Adipose tissue (tissue), 3 donors: ENCODE measurements around the gene RETN. TPM values are rescaled to one million over a fixed set of nuclear protein-coding genes. Genes with fewer than 3 reads are reported as not detected.
A peak's percentile ranks its signal among the peaks of the same experiment; 100 is the strongest.

Experiments
- H3K27ac ChIP-seq: one replicate; pipeline ENCODE4 v1.5.1; 2013; ENCODE audit warnings: low read depth, low read length
- WGBS, 3 donors: extraction: QIAGEN DNeasy Blood & Tissue Kit; methylation state at CpG; one replicate each; pipeline ENCODE4 v1.1.7; 2013; 5-methylcytosine and 5-hydroxymethylcytosine counted together
- polyA plus RNA-seq, 3 donors: library from polyadenylated mRNA; stranded (reverse); fragments of 200-250 nt; gene quantifications; one replicate each; pipeline ENCODE4 v1.2.3, GENCODE V29; 2013
- donor health status: healthy with polysubstance abuse.
- donor health status: Bipolar disorder and iron deficiency.
- donor health status: healthy.

The RETN gene
- 10 to 100 TPM in 2 of 3 donors, 1 to 10 TPM in 1; 5.0 to 20.0 (median 15.1) TPM for polyA plus RNA-seq

- H3K27ac ChIP-seq = no peak within 1 kb of the TSS
- 47 to 75% (median 58%) methylated on average over 5 to 9 of the region's 9 CpGs for WGBS, 3 donors
Observed at GRCh38 chr19:7668842-7669241, at the start of gene RETN. TSS of gene RETN (plus strand) at chr19:7669049. CDS start at chr19:7669327, 278 bp downstream.

- H3K27ac ChIP-seq = no peak overlapping the region
- 54 to 91% (median 85%) methylated on average over 46 to 48 of the region's 48 CpGs for WGBS, 3 donors
Observed at GRCh38 chr19:7619671-7620441, 49.0 kb upstream of the RETN start.

GRCh38 chr19:7620442-7621412, 48.1 kb upstream of the RETN start:
- H3K27ac ChIP-seq = no peak overlapping the region
- 93 to 95% (median 93%) methylated on average over 55 to 57 of the region's 57 CpGs for WGBS, 3 donors

- H3K27ac ChIP-seq = no peak overlapping the region
- 81 to 87% (median 82%) methylated on average over 16 of the region's 16 CpGs for WGBS, 3 donors
Observed at GRCh38 chr19:7622933-7623685, 45.7 kb upstream of the RETN start.

GRCh38 chr19:7623725-7624603, 44.9 kb upstream of the RETN start:
- no peak overlapping the region for H3K27ac ChIP-seq
- WGBS, 3 donors = 89 to 94% (median 94%) methylated on average over 34 to 39 of the region's 39 CpGs

- H3K27ac ChIP-seq = no peak overlapping the region
- WGBS, 3 donors = 90 to 94% (median 92%) methylated on average over 17 of the region's 17 CpGs
Observed at GRCh38 chr19:7624810-7625209, 44.0 kb upstream of the RETN start.

- 96 to 97% (median 97%) methylated on average over 30 to 34 of the region's 34 CpGs for WGBS, 3 donors
Observed at GRCh38 chr19:7625763-7626372, 43.0 kb upstream of the RETN start.

GRCh38 chr19:7627166-7627565, 41.7 kb upstream of the RETN start:
- WGBS, 3 donors = 89 to 94% (median 92%) methylated on average over 20 to 24 of the region's 24 CpGs
- no peak overlapping the region for H3K27ac ChIP-seq

More at GRCh38 chr19:7625763-7626372, 43.0 kb upstream of the RETN start:
- no peak overlapping the region for H3K27ac ChIP-seq

DNA sequence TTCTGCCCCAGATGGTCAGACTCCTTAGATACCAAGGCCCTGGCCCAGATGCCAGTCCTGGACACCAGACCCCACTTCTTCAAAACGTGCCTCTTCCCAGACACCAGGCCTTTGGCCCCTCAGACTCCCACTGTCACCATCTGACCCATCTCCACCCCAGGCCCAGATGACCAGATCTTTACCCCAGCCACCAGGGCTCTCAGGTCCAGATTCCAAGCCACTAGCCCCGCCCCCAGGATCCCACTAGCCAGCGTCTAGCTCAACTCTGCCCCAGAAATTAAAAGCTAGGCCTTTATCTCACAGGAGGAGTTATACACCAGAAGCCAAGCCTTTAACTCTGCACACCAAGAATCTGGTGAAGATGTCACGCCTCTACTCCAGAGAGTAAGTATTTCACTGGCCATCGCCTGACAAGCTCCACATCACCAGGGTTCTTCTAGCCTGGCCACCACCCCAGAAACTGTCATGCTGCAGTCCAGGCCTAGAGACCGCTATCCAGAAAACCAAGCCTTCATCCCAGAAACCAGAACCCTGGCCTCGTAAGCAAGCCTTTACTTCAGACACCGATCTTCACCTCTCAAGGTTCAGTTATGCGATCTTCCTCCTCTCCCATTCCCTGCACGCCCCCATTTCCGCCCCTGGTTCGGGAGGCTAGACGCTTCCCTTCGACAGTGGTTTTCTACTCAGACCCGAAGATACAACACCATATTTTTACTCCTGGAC, 40.1 kb upstream of the RETN start:
- peak overlapping the region; percentile 32 for H3K27ac ChIP-seq
- WGBS, 3 donors = 3 to 5% (median 3%) methylated on average over 15 of the region's 15 CpGs

DNA sequence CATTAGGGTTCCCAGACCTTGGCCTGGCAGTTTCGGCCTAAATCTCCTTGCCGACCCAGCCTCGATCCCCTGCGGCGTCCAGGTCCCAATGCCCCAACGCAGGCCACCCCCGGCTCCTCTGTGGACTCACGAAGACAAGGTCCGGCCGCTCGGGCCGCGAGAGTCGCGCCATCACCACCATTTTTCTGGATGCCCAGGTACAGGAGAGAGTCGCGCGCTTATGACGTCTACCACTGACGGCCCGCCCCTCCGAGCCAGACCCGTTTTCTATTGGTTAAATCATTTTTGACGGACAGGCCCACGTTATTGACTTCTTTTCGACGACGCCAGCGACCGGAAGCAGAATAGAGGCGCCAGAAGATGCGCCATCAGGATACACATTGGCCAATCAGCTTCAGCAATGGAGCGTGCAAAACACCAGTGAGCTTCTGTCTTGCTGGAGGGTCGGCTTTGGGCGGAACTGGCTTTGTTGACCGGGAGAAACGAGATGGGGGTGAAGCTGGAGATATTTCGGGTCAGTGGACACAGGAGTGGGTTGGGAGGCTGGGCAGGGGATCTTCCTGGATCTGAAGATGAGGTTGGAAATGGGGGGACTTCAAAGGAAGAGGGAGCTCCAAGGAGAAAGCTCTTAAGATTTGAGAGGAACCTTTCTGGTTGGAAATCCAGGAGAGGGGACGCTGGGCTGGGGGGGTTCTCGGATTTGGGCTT, 39.3 kb upstream of the RETN start, which contains the start of the genes PET100 and XAB2:
Gene PET100 (plus strand): TSS at position 447 of the 708 bp plus-strand sequence. CDS start 41 bp downstream, at position 488.
Gene XAB2 (minus strand): TSS at position 199 of the 708 bp plus-strand sequence. CDS start 18 bp downstream, at position 181.
- WGBS, 3 donors = 0% methylated on average over 40 of the region's 40 CpGs
- H3K27ac ChIP-seq = peak within 1 kb of the TSS; percentile 32

DNA sequence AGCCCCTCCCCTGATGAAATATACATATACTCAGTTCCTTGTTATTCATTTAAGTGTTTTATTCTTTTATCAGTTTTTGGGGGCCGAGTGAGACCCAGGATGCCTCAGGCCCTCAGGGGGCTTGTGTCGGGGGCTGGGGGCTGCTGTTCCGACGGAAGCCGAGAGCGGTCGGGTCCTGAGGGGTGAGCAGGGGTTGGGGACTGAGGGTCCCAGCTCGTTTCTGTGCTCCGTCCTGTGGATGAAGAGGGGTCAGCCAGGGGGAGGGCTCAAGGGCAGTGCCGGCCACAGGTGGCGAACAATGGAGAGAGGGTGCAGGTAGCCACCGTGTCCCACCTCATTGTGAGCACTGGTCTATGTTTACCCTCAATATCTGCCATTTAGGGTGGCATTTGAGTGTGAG, 37.3 kb upstream of the RETN start:
- WGBS, 3 donors = 84 to 93% (median 90%) methylated on average over 12 of the region's 12 CpGs
- no peak overlapping the region for H3K27ac ChIP-seq

DNA sequence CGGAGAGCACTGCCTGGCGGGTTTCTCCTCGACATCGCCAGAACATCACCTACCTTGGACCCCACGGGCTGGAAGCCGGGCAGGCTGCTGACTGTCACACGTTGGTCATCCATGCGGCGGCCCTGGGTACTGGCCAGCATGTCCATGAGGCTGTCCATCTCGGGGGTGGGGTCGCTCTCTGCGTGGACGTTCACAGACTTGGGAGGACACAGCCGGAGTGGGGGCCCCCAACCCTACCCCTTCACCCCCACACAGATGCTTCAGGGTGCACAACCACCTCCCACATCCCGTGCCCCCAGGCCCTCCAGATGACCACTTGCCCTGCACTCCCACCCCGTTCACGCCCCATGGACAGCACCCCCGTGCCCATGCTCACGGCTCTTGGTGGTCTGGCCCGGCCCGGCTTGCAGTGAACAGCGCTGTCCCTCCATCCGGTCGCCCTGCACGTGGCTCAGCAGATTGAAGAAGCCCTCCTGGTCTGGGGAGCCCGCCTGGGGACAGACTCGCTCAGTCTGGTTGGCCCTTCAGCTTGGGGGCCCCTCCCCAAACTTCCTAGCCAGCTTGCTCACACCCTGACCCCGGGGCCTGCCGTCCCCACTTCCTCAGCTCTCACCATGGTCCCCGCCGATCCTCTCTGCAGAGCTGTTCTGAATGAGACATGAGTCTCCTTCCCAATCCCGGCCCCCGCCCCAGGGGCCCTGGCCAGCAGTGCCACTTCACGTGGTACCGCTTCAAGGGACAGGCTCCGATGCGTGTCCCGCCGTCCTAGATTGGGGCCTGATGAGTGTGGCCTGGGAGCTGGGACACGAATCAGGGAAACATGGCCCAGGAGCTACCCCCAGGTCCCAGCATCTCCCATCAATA, 36.3 kb upstream of the RETN start:
- WGBS, 3 donors = 88 to 90% (median 89%) methylated on average over 40 of the region's 40 CpGs
- no peak overlapping the region for H3K27ac ChIP-seq

DNA sequence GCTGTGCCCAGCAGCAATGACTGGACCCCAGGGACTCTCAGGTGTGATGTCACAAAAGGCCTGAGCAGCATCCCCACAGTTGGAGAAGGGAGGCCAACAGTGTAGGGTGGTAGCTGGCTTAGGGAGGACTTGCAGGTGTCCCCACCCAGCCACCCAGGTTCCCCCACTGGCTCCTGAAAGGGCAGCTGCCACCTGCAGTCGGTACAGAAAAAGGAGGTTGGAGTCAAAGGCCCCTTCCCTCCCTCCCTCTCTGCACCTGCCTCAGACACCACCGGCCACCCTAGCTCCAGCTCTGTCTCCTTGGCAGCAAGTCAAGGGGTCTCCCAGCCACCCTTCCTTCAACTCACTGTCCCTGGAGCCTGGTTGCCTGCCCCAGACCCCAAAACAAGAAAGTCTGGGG, 35.2 kb upstream of the RETN start, which contains the start of gene PCP2:
Gene PCP2 (minus strand): TSS at position 22 of the 400 bp plus-strand sequence. CDS start 262 bp downstream, outside the sequence.
- no peak within 1 kb of the TSS for H3K27ac ChIP-seq
- 29 to 40% (median 35%) methylated on average over 1 to 2 of the region's 2 CpGs for WGBS, 3 donors

- H3K27ac ChIP-seq = no peak overlapping the region
- 42 to 61% (median 50%) methylated on average over 6 of the region's 6 CpGs for WGBS, 3 donors
Observed at GRCh38 chr19:7635670-7636069, 33.2 kb upstream of the RETN start.

- 56 to 67% (median 65%) methylated on average over 16 of the region's 16 CpGs for WGBS, 3 donors
- no peak overlapping the region for H3K27ac ChIP-seq
Observed at GRCh38 chr19:7636317-7636690, 32.5 kb upstream of the RETN start.
